GM12892 (cell line): ENCODE measurements around the gene MAGEA9B.

Source experiments
- POLR2A ChIP-seq: IDR thresholded peaks from 2 replicates; pipeline ENCODE4 v1.6.1; 2011; ENCODE audit warnings: low read depth, low read length, control low read depth
- POLR2AphosphoS5 ChIP-seq: IDR thresholded peaks from 2 replicates; pipeline ENCODE4 v1.6.1; 2011; ENCODE audit warnings: low read depth, low read length, control low read depth

GRCh38 chrX:149607699-149608098, 20.4 kb upstream of the MAGEA9B start:
- no peak for TF ChIP-seq POLR2A
- no peak for TF ChIP-seq POLR2AphosphoS5
